Liver (tissue), 9 donors: ENCODE data around the gene LAMA2. TPM values are rescaled to one million over a fixed set of nuclear protein-coding genes. Genes with fewer than 3 reads are reported as not detected.

Source experiments
- DNase-seq: peaks from one replicate; pipeline ENCODE4 v3.0.0-alpha.2; 2017; ENCODE audit warnings: low spot score
- H3K27ac ChIP-seq, 2 donors: one replicate each; pipeline ENCODE4 v1.7.0; 2013; ENCODE audit warnings: inconsistent platforms in 2 of 2, low read length in 2 of 2, control low read depth in 1 of 2, low read depth in 1 of 2, mild to moderate bottlenecking in 1 of 2
- H3K27me3 ChIP-seq, 4 donors: one replicate each; pipeline versions ENCODE4 v1.6.1 to v1.7.0; 2013; ENCODE audit warnings: low read length in 3 of 4, inconsistent platforms in 1 of 4, mild to moderate bottlenecking in 1 of 4, moderate library complexity in 1 of 4; ENCODE audit not compliant: control insufficient read depth in 4 of 4, insufficient read depth in 4 of 4
- H3K36me3 ChIP-seq, 4 donors: one replicate each; pipeline versions ENCODE4 v1.6.1 to v1.7.0; 2013; ENCODE audit warnings: low read length in 3 of 4, mild to moderate bottlenecking in 3 of 4, low read depth in 1 of 4, moderate library complexity in 1 of 4; ENCODE audit not compliant: control insufficient read depth in 4 of 4, insufficient read depth in 3 of 4
- H3K4me1 ChIP-seq, 4 donors: one replicate each; pipeline versions ENCODE4 v1.6.1 to v1.7.0; 2013; ENCODE audit warnings: low read length in 3 of 4, mild to moderate bottlenecking in 3 of 4, moderate library complexity in 1 of 4; ENCODE audit not compliant: control insufficient read depth in 4 of 4, insufficient read depth in 4 of 4
- H3K4me3 ChIP-seq, 3 donors: one replicate each; pipeline versions ENCODE4 v1.6.1 to v1.7.0; 2013; ENCODE audit warnings: low read length in 3 of 3, control low read depth in 1 of 3, low read depth in 1 of 3, mild to moderate bottlenecking in 1 of 3
- H3K9ac ChIP-seq, 2 donors: one replicate each; pipeline ENCODE4 v1.7.0; 2013; ENCODE audit warnings: low read length in 2 of 2, mild to moderate bottlenecking in 2 of 2, moderate library complexity in 2 of 2, control low read depth in 1 of 2, low read depth in 1 of 2
- H3K9me3 ChIP-seq, 4 donors: one replicate each; pipeline versions ENCODE4 v1.6.1 to v1.7.0; 2013; ENCODE audit warnings: low read length in 3 of 4; ENCODE audit not compliant: control insufficient read depth in 4 of 4
- EGR1 ChIP-seq, 2 donors: IDR thresholded peaks; 2 replicates each; pipeline ENCODE4 v1.6.1; 2016 to 2018; ENCODE audit warnings: antibody characterized with exemption in 2 of 2, low read depth in 2 of 2
- FOXA1 ChIP-seq: IDR thresholded peaks from 2 replicates; pipeline ENCODE4 v1.6.1; 2016; ENCODE audit warnings: antibody characterized with exemption
- FOXA2 ChIP-seq: IDR thresholded peaks from 2 replicates; pipeline ENCODE4 v1.6.1; 2016; ENCODE audit warnings: antibody characterized with exemption
- GABPA ChIP-seq, 2 donors: IDR thresholded peaks in 1 of 2; conservative IDR thresholded peaks in 1 of 2; 2 replicates each; pipeline ENCODE4 v1.6.1; 2016; ENCODE audit warnings: antibody characterized with exemption in 2 of 2, mild to moderate bottlenecking in 1 of 2, moderate library complexity in 1 of 2
- HNF4A ChIP-seq, 2 donors: conservative IDR thresholded peaks; 2 replicates each; pipeline ENCODE4 v1.6.1; 2016; ENCODE audit warnings: antibody characterized with exemption in 2 of 2, mild to moderate bottlenecking in 2 of 2
- HNF4G ChIP-seq: IDR thresholded peaks from 2 replicates; pipeline ENCODE4 v1.6.1; 2016; ENCODE audit warnings: antibody characterized with exemption
- JUND ChIP-seq, 2 donors: IDR thresholded peaks; 2 replicates each; pipeline ENCODE4 v1.6.1; 2016; ENCODE audit warnings: antibody characterized with exemption in 2 of 2
- NR2F2 ChIP-seq: IDR thresholded peaks from 2 replicates; pipeline ENCODE4 v1.6.1; 2016; ENCODE audit warnings: antibody characterized with exemption
- RAD21 ChIP-seq, 2 donors: IDR thresholded peaks; 2 replicates each; pipeline ENCODE4 v1.6.1; 2016; ENCODE audit warnings: antibody characterized with exemption in 2 of 2, mild to moderate bottlenecking in 2 of 2
- RXRA ChIP-seq, 2 donors: IDR thresholded peaks; 2 replicates each; pipeline ENCODE4 v1.6.1; 2017 to 2018; ENCODE audit warnings: antibody characterized with exemption in 2 of 2, mild to moderate bottlenecking in 1 of 2
- SP1 ChIP-seq: IDR thresholded peaks from 2 replicates; pipeline ENCODE4 v1.6.1; 2018; ENCODE audit warnings: antibody characterized with exemption, mild to moderate bottlenecking
- TAF1 ChIP-seq: conservative IDR thresholded peaks from 2 replicates; pipeline ENCODE4 v1.6.1; 2016; ENCODE audit warnings: antibody characterized with exemption, mild to moderate bottlenecking
- YY1 ChIP-seq: IDR thresholded peaks from 2 replicates; pipeline ENCODE4 v1.6.1; 2016; ENCODE audit warnings: antibody characterized with exemption, mild to moderate bottlenecking
- WGBS: extraction: QIAGEN DNeasy Blood & Tissue Kit; methylation state at CpG from one replicate; pipeline ENCODE4 v1.1.7; 2013; 5-methylcytosine and 5-hydroxymethylcytosine counted together
- polyA plus RNA-seq, 2 donors: library from polyadenylated mRNA; stranded (reverse) in 1 of 2; unstranded in 1 of 2; fragments of 200-250 nt in 1 of 2; fragments of >200 nt in 1 of 2; fragmentation: Nextera tagmentation in 1 of 2; extraction: Ambion mirVana in 1 of 2; gene quantifications; one replicate each; pipeline versions ENCODE4 v1.2.1 to v1.2.3, GENCODE V29; 2013 to 2015
- total RNA-seq, 2 donors: library from RNA; depleted of rRNA; stranded (reverse); fragments of >200 nt; gene quantifications; one replicate each; pipeline ENCODE4 v1.2.3, GENCODE V29; 2014
- TF ChIP-seq, protein P1 (sequence below): IDR thresholded peaks from 2 replicates; pipeline ENCODE4 v1.6.1; 2016; ENCODE audit warnings: antibody characterized with exemption, mild to moderate bottlenecking
- TF ChIP-seq, protein P2 (sequence below): IDR thresholded peaks from 2 replicates; pipeline ENCODE4 v1.6.1; 2016; ENCODE audit warnings: antibody characterized with exemption
- TF ChIP-seq, protein P3 (sequence below): IDR thresholded peaks from 2 replicates; pipeline ENCODE4 v1.6.1; 2016; ENCODE audit warnings: antibody characterized with exemption
- TF ChIP-seq, protein P4 (sequence below): fragments of 150-350 bp; IDR thresholded peaks from 2 replicates; pipeline ENCODE4 v1.5.1; 2017; ENCODE audit warnings: improper control_type of control experiment, low read depth, low read length; ENCODE audit not compliant: missing input control
- TF ChIP-seq, protein P5 (sequence below): IDR thresholded peaks from 2 replicates; pipeline ENCODE4 v1.6.1; 2016; ENCODE audit warnings: antibody characterized with exemption
- donor health status: healthy.
- donor health status: healthy.
- donor health status: healthy.
- donor health status: healthy.
- donor health status: healthy.

LAMA2 gene
- total and polyA plus RNA-seq, 4 donors: 1.3 to 17.0 (median 3.0) TPM

DNA sequence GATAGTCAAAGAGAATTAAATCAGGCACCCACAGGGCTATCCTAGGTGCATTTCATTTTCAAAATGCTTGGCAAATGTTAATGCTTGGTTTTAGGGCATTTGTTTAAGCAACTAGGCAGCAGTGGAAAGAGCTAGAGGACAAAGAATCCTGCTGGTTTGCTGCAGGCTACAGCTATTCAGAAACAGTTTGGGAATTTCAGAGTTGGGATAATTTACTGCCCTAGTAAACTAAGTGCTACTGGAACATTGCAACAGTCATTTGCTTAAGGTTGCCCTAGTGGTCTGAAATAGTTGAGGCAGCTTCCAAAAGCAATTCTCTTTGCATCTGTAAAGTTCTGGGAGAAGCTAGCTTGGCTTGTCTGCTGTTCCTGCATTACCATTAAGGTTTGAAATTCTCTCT is 312.7 kb downstream of the LAMA2 start:
- Histone ChIP-seq H3K9ac (no peak overlapping the region), H3K36me3 (no peaks in the 10 kb centered on the region), H3K4me3 (no peak overlapping the region), H3K27me3 (no peaks in the 10 kb centered on the region), H3K4me1 (no peaks in the 10 kb centered on the region), H3K9me3 (no peaks in the 10 kb centered on the region), H3K27ac (no peak overlapping the region)
- DNase-seq: no peak
- TF ChIP-seq, protein P1, sequence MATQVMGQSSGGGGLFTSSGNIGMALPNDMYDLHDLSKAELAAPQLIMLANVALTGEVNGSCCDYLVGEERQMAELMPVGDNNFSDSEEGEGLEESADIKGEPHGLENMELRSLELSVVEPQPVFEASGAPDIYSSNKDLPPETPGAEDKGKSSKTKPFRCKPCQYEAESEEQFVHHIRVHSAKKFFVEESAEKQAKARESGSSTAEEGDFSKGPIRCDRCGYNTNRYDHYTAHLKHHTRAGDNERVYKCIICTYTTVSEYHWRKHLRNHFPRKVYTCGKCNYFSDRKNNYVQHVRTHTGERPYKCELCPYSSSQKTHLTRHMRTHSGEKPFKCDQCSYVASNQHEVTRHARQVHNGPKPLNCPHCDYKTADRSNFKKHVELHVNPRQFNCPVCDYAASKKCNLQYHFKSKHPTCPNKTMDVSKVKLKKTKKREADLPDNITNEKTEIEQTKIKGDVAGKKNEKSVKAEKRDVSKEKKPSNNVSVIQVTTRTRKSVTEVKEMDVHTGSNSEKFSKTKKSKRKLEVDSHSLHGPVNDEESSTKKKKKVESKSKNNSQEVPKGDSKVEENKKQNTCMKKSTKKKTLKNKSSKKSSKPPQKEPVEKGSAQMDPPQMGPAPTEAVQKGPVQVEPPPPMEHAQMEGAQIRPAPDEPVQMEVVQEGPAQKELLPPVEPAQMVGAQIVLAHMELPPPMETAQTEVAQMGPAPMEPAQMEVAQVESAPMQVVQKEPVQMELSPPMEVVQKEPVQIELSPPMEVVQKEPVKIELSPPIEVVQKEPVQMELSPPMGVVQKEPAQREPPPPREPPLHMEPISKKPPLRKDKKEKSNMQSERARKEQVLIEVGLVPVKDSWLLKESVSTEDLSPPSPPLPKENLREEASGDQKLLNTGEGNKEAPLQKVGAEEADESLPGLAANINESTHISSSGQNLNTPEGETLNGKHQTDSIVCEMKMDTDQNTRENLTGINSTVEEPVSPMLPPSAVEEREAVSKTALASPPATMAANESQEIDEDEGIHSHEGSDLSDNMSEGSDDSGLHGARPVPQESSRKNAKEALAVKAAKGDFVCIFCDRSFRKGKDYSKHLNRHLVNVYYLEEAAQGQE: no peak
- TF ChIP-seq NR2F2 (no peak), EGR1 (IDR thresholded peaks at IDR 0.05; ENCODE audit: low read depth in 2 of 2) (no peak), TAF1 (no peak), FOXA2 (no peak)
- TF ChIP-seq, protein P2, sequence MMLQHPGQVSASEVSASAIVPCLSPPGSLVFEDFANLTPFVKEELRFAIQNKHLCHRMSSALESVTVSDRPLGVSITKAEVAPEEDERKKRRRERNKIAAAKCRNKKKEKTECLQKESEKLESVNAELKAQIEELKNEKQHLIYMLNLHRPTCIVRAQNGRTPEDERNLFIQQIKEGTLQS: no peak

DNA sequence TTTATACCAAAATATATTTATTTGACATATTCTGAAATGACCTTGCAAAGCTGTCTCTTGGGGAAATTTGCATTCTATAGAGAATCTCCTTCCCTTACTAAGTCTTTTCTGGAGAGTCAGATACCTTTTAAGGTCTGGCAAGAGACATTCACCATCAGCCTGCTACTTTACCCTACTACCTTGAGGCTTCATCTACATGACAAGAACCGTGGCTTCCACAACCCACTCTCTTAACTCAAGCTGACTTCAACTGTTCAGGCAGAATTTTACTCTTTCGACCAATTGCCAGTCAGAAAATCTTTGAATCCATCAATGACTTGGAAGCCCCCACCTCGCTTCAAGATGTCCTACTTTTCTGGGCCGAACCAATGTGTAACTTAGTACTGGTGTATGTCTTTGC is 314.2 kb downstream of the LAMA2 start:
- Histone ChIP-seq H3K9me3 (no peaks in the 10 kb centered on the region), H3K9ac (no peak overlapping the region), H3K36me3 (no peaks in the 10 kb centered on the region), H3K27ac (no peak overlapping the region), H3K4me1 (no peaks in the 10 kb centered on the region), H3K27me3 (peaks cover 0 to 1% (median 0%) of the 10 kb centered on the region in 4 donors), H3K4me3 (no peak overlapping the region)
- 74% methylated on average over 4 of the region's 4 CpGs for WGBS
- no peak for TF ChIP-seq JUND (IDR thresholded peaks at IDR 0.05)
- TF ChIP-seq, protein P2: no peak
- TF ChIP-seq, protein P3, sequence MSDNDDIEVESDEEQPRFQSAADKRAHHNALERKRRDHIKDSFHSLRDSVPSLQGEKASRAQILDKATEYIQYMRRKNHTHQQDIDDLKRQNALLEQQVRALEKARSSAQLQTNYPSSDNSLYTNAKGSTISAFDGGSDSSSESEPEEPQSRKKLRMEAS: no peak
- TF ChIP-seq, protein P4, sequence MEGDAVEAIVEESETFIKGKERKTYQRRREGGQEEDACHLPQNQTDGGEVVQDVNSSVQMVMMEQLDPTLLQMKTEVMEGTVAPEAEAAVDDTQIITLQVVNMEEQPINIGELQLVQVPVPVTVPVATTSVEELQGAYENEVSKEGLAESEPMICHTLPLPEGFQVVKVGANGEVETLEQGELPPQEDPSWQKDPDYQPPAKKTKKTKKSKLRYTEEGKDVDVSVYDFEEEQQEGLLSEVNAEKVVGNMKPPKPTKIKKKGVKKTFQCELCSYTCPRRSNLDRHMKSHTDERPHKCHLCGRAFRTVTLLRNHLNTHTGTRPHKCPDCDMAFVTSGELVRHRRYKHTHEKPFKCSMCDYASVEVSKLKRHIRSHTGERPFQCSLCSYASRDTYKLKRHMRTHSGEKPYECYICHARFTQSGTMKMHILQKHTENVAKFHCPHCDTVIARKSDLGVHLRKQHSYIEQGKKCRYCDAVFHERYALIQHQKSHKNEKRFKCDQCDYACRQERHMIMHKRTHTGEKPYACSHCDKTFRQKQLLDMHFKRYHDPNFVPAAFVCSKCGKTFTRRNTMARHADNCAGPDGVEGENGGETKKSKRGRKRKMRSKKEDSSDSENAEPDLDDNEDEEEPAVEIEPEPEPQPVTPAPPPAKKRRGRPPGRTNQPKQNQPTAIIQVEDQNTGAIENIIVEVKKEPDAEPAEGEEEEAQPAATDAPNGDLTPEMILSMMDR: no peak
- no peak for TF ChIP-seq YY1
- no peak for TF ChIP-seq FOXA1
- TF ChIP-seq FOXA2: no peak
- TF ChIP-seq RXRA (IDR thresholded peaks at IDR 0.05): no peak
- TF ChIP-seq, protein P1: no peak
- TF ChIP-seq TAF1: no peak
- no peak for TF ChIP-seq SP1
- TF ChIP-seq GABPA (IDR thresholded peaks at IDR 0.05 in 1 of 2, conservative IDR thresholded peaks at IDR 0.05 in 1 of 2): no peak
- no peak for TF ChIP-seq NR2F2
- TF ChIP-seq RAD21 (IDR thresholded peaks at IDR 0.05): no peak
- TF ChIP-seq HNF4A (conservative IDR thresholded peaks at IDR 0.05): no peak
- TF ChIP-seq HNF4G: no peak
- TF ChIP-seq, protein P5, sequence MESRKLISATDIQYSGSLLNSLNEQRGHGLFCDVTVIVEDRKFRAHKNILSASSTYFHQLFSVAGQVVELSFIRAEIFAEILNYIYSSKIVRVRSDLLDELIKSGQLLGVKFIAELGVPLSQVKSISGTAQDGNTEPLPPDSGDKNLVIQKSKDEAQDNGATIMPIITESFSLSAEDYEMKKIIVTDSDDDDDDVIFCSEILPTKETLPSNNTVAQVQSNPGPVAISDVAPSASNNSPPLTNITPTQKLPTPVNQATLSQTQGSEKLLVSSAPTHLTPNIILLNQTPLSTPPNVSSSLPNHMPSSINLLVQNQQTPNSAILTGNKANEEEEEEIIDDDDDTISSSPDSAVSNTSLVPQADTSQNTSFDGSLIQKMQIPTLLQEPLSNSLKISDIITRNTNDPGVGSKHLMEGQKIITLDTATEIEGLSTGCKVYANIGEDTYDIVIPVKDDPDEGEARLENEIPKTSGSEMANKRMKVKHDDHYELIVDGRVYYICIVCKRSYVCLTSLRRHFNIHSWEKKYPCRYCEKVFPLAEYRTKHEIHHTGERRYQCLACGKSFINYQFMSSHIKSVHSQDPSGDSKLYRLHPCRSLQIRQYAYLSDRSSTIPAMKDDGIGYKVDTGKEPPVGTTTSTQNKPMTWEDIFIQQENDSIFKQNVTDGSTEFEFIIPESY: no peak
- DNase-seq: no peak
